Panc1 (cell line): Measurements from ENCODE around the gene DYRK2.

Experiments used
- POLR2AphosphoS5 ChIP-seq: IDR thresholded peaks from 2 replicates; pipeline ENCODE4 v1.6.1; 2012; ENCODE audit warnings: mild to moderate bottlenecking, low read depth, low read length, moderate library complexity
- TF ChIP-seq, protein P1 (sequence below): fragments of 450-650 bp; IDR thresholded peaks from 2 replicates; pipeline ENCODE4 v1.5.1; 2017; ENCODE audit warnings: mild to moderate bottlenecking
- TF ChIP-seq, protein P2 (sequence below), 2 experiments: IDR thresholded peaks; 2 replicates each; pipeline ENCODE4 v1.6.1; 2011 to 2012; ENCODE audit warnings: low read depth in 2 of 2, control low read depth in 1 of 2, low read length in 1 of 2, mild to moderate bottlenecking in 1 of 2, moderate library complexity in 1 of 2; ENCODE audit not compliant: insufficient read depth in 1 of 2

DNA sequence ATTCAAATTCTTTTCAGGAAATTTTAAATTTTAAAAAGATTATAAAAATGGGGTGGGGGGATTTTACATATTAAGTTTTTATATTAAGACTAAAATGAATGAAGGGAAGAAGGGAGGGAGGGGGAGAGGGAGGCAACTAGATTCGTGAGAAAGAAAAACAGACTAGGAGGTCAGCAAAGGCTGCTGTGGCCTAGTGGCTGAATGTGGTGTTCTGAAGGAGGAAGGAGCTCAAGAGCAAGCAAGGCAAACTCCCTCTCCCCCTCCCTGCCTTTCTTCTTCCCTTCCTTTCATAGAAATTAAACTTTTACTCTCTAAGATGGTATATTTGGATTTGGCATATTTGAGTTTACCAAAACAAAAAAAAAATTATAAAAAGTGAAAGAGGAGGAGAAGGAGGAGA is 18.1 kb downstream of the DYRK2 start:
- TF ChIP-seq, protein P1, sequence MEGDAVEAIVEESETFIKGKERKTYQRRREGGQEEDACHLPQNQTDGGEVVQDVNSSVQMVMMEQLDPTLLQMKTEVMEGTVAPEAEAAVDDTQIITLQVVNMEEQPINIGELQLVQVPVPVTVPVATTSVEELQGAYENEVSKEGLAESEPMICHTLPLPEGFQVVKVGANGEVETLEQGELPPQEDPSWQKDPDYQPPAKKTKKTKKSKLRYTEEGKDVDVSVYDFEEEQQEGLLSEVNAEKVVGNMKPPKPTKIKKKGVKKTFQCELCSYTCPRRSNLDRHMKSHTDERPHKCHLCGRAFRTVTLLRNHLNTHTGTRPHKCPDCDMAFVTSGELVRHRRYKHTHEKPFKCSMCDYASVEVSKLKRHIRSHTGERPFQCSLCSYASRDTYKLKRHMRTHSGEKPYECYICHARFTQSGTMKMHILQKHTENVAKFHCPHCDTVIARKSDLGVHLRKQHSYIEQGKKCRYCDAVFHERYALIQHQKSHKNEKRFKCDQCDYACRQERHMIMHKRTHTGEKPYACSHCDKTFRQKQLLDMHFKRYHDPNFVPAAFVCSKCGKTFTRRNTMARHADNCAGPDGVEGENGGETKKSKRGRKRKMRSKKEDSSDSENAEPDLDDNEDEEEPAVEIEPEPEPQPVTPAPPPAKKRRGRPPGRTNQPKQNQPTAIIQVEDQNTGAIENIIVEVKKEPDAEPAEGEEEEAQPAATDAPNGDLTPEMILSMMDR = no peak
- TF ChIP-seq POLR2AphosphoS5 = no peak
- TF ChIP-seq, protein P2, sequence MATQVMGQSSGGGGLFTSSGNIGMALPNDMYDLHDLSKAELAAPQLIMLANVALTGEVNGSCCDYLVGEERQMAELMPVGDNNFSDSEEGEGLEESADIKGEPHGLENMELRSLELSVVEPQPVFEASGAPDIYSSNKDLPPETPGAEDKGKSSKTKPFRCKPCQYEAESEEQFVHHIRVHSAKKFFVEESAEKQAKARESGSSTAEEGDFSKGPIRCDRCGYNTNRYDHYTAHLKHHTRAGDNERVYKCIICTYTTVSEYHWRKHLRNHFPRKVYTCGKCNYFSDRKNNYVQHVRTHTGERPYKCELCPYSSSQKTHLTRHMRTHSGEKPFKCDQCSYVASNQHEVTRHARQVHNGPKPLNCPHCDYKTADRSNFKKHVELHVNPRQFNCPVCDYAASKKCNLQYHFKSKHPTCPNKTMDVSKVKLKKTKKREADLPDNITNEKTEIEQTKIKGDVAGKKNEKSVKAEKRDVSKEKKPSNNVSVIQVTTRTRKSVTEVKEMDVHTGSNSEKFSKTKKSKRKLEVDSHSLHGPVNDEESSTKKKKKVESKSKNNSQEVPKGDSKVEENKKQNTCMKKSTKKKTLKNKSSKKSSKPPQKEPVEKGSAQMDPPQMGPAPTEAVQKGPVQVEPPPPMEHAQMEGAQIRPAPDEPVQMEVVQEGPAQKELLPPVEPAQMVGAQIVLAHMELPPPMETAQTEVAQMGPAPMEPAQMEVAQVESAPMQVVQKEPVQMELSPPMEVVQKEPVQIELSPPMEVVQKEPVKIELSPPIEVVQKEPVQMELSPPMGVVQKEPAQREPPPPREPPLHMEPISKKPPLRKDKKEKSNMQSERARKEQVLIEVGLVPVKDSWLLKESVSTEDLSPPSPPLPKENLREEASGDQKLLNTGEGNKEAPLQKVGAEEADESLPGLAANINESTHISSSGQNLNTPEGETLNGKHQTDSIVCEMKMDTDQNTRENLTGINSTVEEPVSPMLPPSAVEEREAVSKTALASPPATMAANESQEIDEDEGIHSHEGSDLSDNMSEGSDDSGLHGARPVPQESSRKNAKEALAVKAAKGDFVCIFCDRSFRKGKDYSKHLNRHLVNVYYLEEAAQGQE (IDR thresholded peaks at IDR 0.05; ENCODE audit: insufficient read depth in 1 of 2, low read depth in 2 of 2, low read length in 1 of 2) = no peak
